Measurements from ENCODE around the gene OR1B1. TPM values are rescaled to one million over a fixed set of nuclear protein-coding genes. Genes with fewer than 3 reads are reported as not detected.

Gene OR1B1
- total and polyA plus RNA-seq, 2 of the 8 experiments (the other 6 are each of a cell fraction or from before 2014, with no cell fraction given) = not detected

DNA sequence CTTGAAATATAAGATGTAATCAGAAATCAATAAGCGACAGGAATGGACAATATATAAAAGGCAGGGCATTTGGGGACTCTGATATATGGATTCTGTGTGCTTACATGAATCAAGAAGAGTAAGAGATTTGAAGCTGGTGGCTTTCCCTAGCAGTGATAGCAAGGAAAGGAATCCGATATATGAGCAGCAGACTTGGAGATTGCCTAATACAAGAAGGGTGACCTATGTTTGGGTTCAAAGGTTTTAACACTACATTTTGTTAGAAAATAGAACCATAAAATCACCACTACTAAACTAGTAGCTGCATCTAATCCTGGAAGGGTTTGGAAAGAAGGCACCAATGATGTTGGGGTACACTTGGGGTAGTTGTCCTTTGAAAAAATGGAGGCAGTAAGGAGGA is 15.1 kb upstream of the OR1B1 start:
- H2BK5ac ChIP-seq (ENCODE audit: low read depth, low read length) = no peak overlapping the region
- peaks cover 53 to 67% of the 10 kb centered on the region in 2 experiments for H3K9me3 ChIP-seq (ENCODE audit: insufficient read depth in 2 of 2, low read depth in 1 of 2, low read length in 1 of 2)
- no peaks in the 10 kb centered on the region for H3K23me2 ChIP-seq (ENCODE audit: low read depth, low read length)
- POLR2A ChIA-PET (ENCODE audit: partially characterized antibody) = no interaction called here
- no peak overlapping the region for H3K9ac ChIP-seq (replicated peaks in 1 of 4; ENCODE audit: extremely low read depth in 1 of 4, low read depth in 3 of 4, low read length in 3 of 4)
- H3K4me2 ChIP-seq (ENCODE audit: insufficient read depth in 1 of 2, low read depth in 2 of 2, low read length in 2 of 2) = no peak overlapping the region
- no peak overlapping the region for H3K14ac ChIP-seq (ENCODE audit: insufficient read length)
- H4K5ac ChIP-seq (ENCODE audit: insufficient read length, low read depth, low read length) = no peak overlapping the region
- no peak overlapping the region for H3K27ac ChIP-seq (ENCODE audit: low read depth, low read length)
- 77% methylated on average over 2 of the region's 2 CpGs; no CpG with 5 or more reads in 1 of the 2 experiments for WGBS, 2 experiments (ENCODE audit: extremely low coverage in 1 of 2, insufficient coverage in 1 of 2, insufficient read length in 1 of 2, insufficient replicate concordance in 2 of 2, low coverage in 1 of 2, low lambda C conversion rate in 2 of 2, missing lambda C conversion rate in 1 of 2)
- FAIRE-seq (no peak), DNase-seq (ENCODE audit: low read depth in 1 of 2, low spot score in 2 of 2) (no peak)
- no peak overlapping the region for H3K4ac ChIP-seq (replicated peaks; ENCODE audit: insufficient read length, low read depth, low read length)
- no peak for TF ChIP-seq SP4 (IDR thresholded peaks at IDR 0.05; ENCODE audit: low read length)
- TF ChIP-seq POLR2AphosphoS5 (IDR thresholded peaks at IDR 0.05; ENCODE audit: low read depth, low read length) = no peak
- no peak for TF ChIP-seq CREB1 (IDR thresholded peaks at IDR 0.05)
- no peak for TF ChIP-seq BCL11A (IDR thresholded peaks at IDR 0.05; ENCODE audit: low read depth in 2 of 2, low read length in 2 of 2)
- H4K20me1 ChIP-seq (replicated peaks in 1 of 2; ENCODE audit: control insufficient read depth in 1 of 2, insufficient read depth in 2 of 2, low read length in 2 of 2) = no peaks in the 10 kb centered on the region
- H2BK120ac ChIP-seq (replicated peaks; ENCODE audit: low read depth, low read length) = no peak overlapping the region
- CTCF ChIA-PET (ENCODE audit: partially characterized antibody) = interaction anchor here (0.7 kb wide), 1 partner anchor 9 kb away, joined by 3 read pairs; no protein-coding TSS in a partner anchor
- H4K91ac ChIP-seq (replicated peaks; ENCODE audit: insufficient read length, low read length) = no peak overlapping the region
- H3K79me1 ChIP-seq (ENCODE audit: low read depth, low read length) = no peaks in the 10 kb centered on the region
- H3K23ac ChIP-seq (ENCODE audit: insufficient read length) = no peak overlapping the region
- no peaks in the 10 kb centered on the region for H3K4me1 ChIP-seq (replicated peaks in 1 of 4; ENCODE audit: control insufficient read depth in 3 of 4, insufficient read depth in 4 of 4, low read length in 3 of 4)
- no peak overlapping the region for H2BK15ac ChIP-seq (ENCODE audit: low read length)
- no peak overlapping the region for H3K4me3 ChIP-seq (ENCODE audit: extremely low read depth in 1 of 4, insufficient read depth in 2 of 4, low read depth in 3 of 4, low read length in 4 of 4)
- no peak overlapping the region for H2AFZ ChIP-seq (ENCODE audit: low read length)
- no peaks in the 10 kb centered on the region for H3K27me3 ChIP-seq (replicated peaks in 1 of 4; ENCODE audit: control insufficient read depth in 3 of 4, extremely low read depth in 1 of 4, insufficient read depth in 3 of 4, low read length in 3 of 4)
- H2BK12ac ChIP-seq (ENCODE audit: low read depth, low read length) = no peak overlapping the region
- H4K8ac ChIP-seq (ENCODE audit: extremely low read depth, insufficient read depth, low read length) = no peak overlapping the region
- H3K18ac ChIP-seq (ENCODE audit: extremely low read depth, low read length) = no peak overlapping the region
- H2BK20ac ChIP-seq (ENCODE audit: low read length) = no peak overlapping the region
- no peak overlapping the region for H2AK5ac ChIP-seq (ENCODE audit: low read depth, low read length)
- H3K56ac ChIP-seq (replicated peaks; ENCODE audit: insufficient read length, low read depth, low read length) = no peak overlapping the region
- no peaks in the 10 kb centered on the region for H3K36me3 ChIP-seq (ENCODE audit: control insufficient read depth in 2 of 4, insufficient read depth in 4 of 4, low read length in 3 of 4)
- H3K79me2 ChIP-seq (ENCODE audit: control insufficient read depth in 1 of 2, insufficient read depth in 2 of 2, low read length in 2 of 2) = no peaks in the 10 kb centered on the region

Data from H1 (cell line).